ENCODE data around the gene TMEM143.

Gene TMEM143

GRCh38 chr19:48341515-48342413 is 22.0 kb downstream of the TMEM143 start:
- Histone ChIP-seq H3K27ac (ENCODE audit: low read length) (no peak overlapping the region), H3K9ac (ENCODE audit: low read length in 2 of 2) (no peak overlapping the region), H3K36me3 (ENCODE audit: control insufficient read depth in 2 of 2, insufficient read depth in 2 of 2, low read length in 2 of 2) (peaks cover 0 to 3% of the 10 kb centered on the region in 2 donors), H3K4me1 (ENCODE audit: control insufficient read depth, insufficient read depth, low read length) (no peaks in the 10 kb centered on the region), H3K27me3 (ENCODE audit: control insufficient read depth in 1 of 2, insufficient read depth in 2 of 2, low read length in 2 of 2) (no peaks in the 10 kb centered on the region), H3K9me3 (ENCODE audit: control insufficient read depth in 2 of 2, low read length in 2 of 2) (no peaks in the 10 kb centered on the region), H3K4me3 (ENCODE audit: low read length in 2 of 2) (no peak overlapping the region)

- H3K36me3 ChIP-seq (ENCODE audit: control insufficient read depth in 2 of 2, insufficient read depth in 2 of 2, low read length in 2 of 2) = peaks cover 0 to 3% of the 10 kb centered on the region in 2 donors
- no peak overlapping the region for H3K9ac ChIP-seq (ENCODE audit: low read length in 2 of 2)
- H3K4me3 ChIP-seq (ENCODE audit: low read length in 2 of 2) = no peak overlapping the region
- no peaks in the 10 kb centered on the region for H3K9me3 ChIP-seq (ENCODE audit: control insufficient read depth in 2 of 2, low read length in 2 of 2)
- H3K27me3 ChIP-seq (ENCODE audit: control insufficient read depth in 1 of 2, insufficient read depth in 2 of 2, low read length in 2 of 2) = no peaks in the 10 kb centered on the region
- H3K4me1 ChIP-seq (ENCODE audit: control insufficient read depth, insufficient read depth, low read length) = no peaks in the 10 kb centered on the region
- no peak overlapping the region for H3K27ac ChIP-seq (ENCODE audit: low read length)
Measured at GRCh38 chr19:48340995-48341394, 22.7 kb downstream of the TMEM143 start.

- Histone ChIP-seq H3K36me3 (ENCODE audit: control insufficient read depth in 2 of 2, insufficient read depth in 2 of 2, low read length in 2 of 2) (peaks cover 0 to 3% of the 10 kb centered on the region in 2 donors), H3K27me3 (ENCODE audit: control insufficient read depth in 1 of 2, insufficient read depth in 2 of 2, low read length in 2 of 2) (no peaks in the 10 kb centered on the region), H3K9ac (ENCODE audit: low read length in 2 of 2) (no peak overlapping the region), H3K4me1 (ENCODE audit: control insufficient read depth, insufficient read depth, low read length) (peaks cover 2% of the 10 kb centered on the region), H3K4me3 (ENCODE audit: low read length in 2 of 2) (no peak overlapping the region), H3K27ac (ENCODE audit: low read length) (no peak overlapping the region), H3K9me3 (ENCODE audit: control insufficient read depth in 2 of 2, low read length in 2 of 2) (no peaks in the 10 kb centered on the region)
Measured at GRCh38 chr19:48338802-48339503, 24.8 kb downstream of the TMEM143 start.

- H3K27ac ChIP-seq (ENCODE audit: low read length) = no peak overlapping the region
- H3K4me3 ChIP-seq (ENCODE audit: low read length in 2 of 2) = no peak overlapping the region
- no peaks in the 10 kb centered on the region for H3K27me3 ChIP-seq (ENCODE audit: control insufficient read depth in 1 of 2, insufficient read depth in 2 of 2, low read length in 2 of 2)
- peaks cover 0 to 3% of the 10 kb centered on the region in 2 donors for H3K36me3 ChIP-seq (ENCODE audit: control insufficient read depth in 2 of 2, insufficient read depth in 2 of 2, low read length in 2 of 2)
- no peak overlapping the region for H3K9ac ChIP-seq (ENCODE audit: low read length in 2 of 2)
- peaks cover 8% of the 10 kb centered on the region for H3K4me1 ChIP-seq (ENCODE audit: control insufficient read depth, insufficient read depth, low read length)
- no peaks in the 10 kb centered on the region for H3K9me3 ChIP-seq (ENCODE audit: control insufficient read depth in 2 of 2, low read length in 2 of 2)
Measured at GRCh38 chr19:48338253-48338755, 25.4 kb downstream of the TMEM143 start.

GRCh38 chr19:48333467-48334384 is 30.0 kb downstream of the TMEM143 start:
- H3K9me3 ChIP-seq (ENCODE audit: control insufficient read depth in 2 of 2, low read length in 2 of 2) = no peaks in the 10 kb centered on the region
- peak overlapping the region; percentile 92 for H3K27ac ChIP-seq (ENCODE audit: low read length)
- H3K9ac ChIP-seq (ENCODE audit: low read length in 2 of 2) = peak overlapping the region; percentile 26 to 78
- peaks cover 7 to 15% of the 10 kb centered on the region in 2 donors for H3K36me3 ChIP-seq (ENCODE audit: control insufficient read depth in 2 of 2, insufficient read depth in 2 of 2, low read length in 2 of 2)
- H3K4me1 ChIP-seq (ENCODE audit: control insufficient read depth, insufficient read depth, low read length) = peaks cover 35% of the 10 kb centered on the region
- H3K27me3 ChIP-seq (ENCODE audit: control insufficient read depth in 1 of 2, insufficient read depth in 2 of 2, low read length in 2 of 2) = no peaks in the 10 kb centered on the region
- H3K4me3 ChIP-seq (ENCODE audit: low read length in 2 of 2) = peak overlapping the region; percentile 72 to 75

GRCh38 chr19:48332662-48333466 is 30.9 kb downstream of the TMEM143 start:
- Histone ChIP-seq H3K27me3 (ENCODE audit: control insufficient read depth in 1 of 2, insufficient read depth in 2 of 2, low read length in 2 of 2) (no peaks in the 10 kb centered on the region), H3K4me1 (ENCODE audit: control insufficient read depth, insufficient read depth, low read length) (peaks cover 35% of the 10 kb centered on the region), H3K9ac (ENCODE audit: low read length in 2 of 2) (peak overlapping the region in 1 of 2 donors; percentile 78), H3K4me3 (ENCODE audit: low read length in 2 of 2) (peak overlapping the region; percentile 72 to 75), H3K27ac (ENCODE audit: low read length) (peak overlapping the region; percentile 92), H3K9me3 (ENCODE audit: control insufficient read depth in 2 of 2, low read length in 2 of 2) (no peaks in the 10 kb centered on the region), H3K36me3 (ENCODE audit: control insufficient read depth in 2 of 2, insufficient read depth in 2 of 2, low read length in 2 of 2) (peaks cover 9 to 15% of the 10 kb centered on the region in 2 donors)

GRCh38 chr19:48332351-48332661 is 31.4 kb downstream of the TMEM143 start:
- H3K9me3 ChIP-seq (ENCODE audit: control insufficient read depth in 2 of 2, low read length in 2 of 2) = no peaks in the 10 kb centered on the region
- no peaks in the 10 kb centered on the region for H3K27me3 ChIP-seq (ENCODE audit: control insufficient read depth in 1 of 2, insufficient read depth in 2 of 2, low read length in 2 of 2)
- peak overlapping the region; percentile 92 for H3K27ac ChIP-seq (ENCODE audit: low read length)
- peaks cover 39% of the 10 kb centered on the region for H3K4me1 ChIP-seq (ENCODE audit: control insufficient read depth, insufficient read depth, low read length)
- peak overlapping the region; percentile 72 to 75 for H3K4me3 ChIP-seq (ENCODE audit: low read length in 2 of 2)
- H3K36me3 ChIP-seq (ENCODE audit: control insufficient read depth in 2 of 2, insufficient read depth in 2 of 2, low read length in 2 of 2) = peaks cover 9 to 15% of the 10 kb centered on the region in 2 donors
- no peak overlapping the region for H3K9ac ChIP-seq (ENCODE audit: low read length in 2 of 2)

GRCh38 chr19:48330012-48330681 is 33.6 kb downstream of the TMEM143 start:
- Histone ChIP-seq H3K9ac (ENCODE audit: low read length in 2 of 2) (no peak overlapping the region), H3K27ac (ENCODE audit: low read length) (peak overlapping the region; percentile 60), H3K4me1 (ENCODE audit: control insufficient read depth, insufficient read depth, low read length) (peaks cover 55% of the 10 kb centered on the region)

GRCh38 chr19:48329167-48329891 is 34.4 kb downstream of the TMEM143 start:
- peaks cover 9 to 15% of the 10 kb centered on the region in 2 donors for H3K36me3 ChIP-seq (ENCODE audit: control insufficient read depth in 2 of 2, insufficient read depth in 2 of 2, low read length in 2 of 2)
- H3K27ac ChIP-seq (ENCODE audit: low read length) = peak overlapping the region; percentile 60
- no peaks in the 10 kb centered on the region for H3K27me3 ChIP-seq (ENCODE audit: control insufficient read depth in 1 of 2, insufficient read depth in 2 of 2, low read length in 2 of 2)
- peak overlapping the region in 1 of 2 donors; percentile 15 for H3K4me3 ChIP-seq (ENCODE audit: low read length in 2 of 2)
- no peak overlapping the region for H3K9ac ChIP-seq (ENCODE audit: low read length in 2 of 2)
- no peaks in the 10 kb centered on the region for H3K9me3 ChIP-seq (ENCODE audit: control insufficient read depth in 2 of 2, low read length in 2 of 2)
- H3K4me1 ChIP-seq (ENCODE audit: control insufficient read depth, insufficient read depth, low read length) = peaks cover 60% of the 10 kb centered on the region

More at GRCh38 chr19:48330012-48330681, 33.6 kb downstream of the TMEM143 start:
- H3K27me3 ChIP-seq (ENCODE audit: control insufficient read depth in 1 of 2, insufficient read depth in 2 of 2, low read length in 2 of 2) = no peaks in the 10 kb centered on the region
- H3K9me3 ChIP-seq (ENCODE audit: control insufficient read depth in 2 of 2, low read length in 2 of 2) = no peaks in the 10 kb centered on the region
- H3K4me3 ChIP-seq (ENCODE audit: low read length in 2 of 2) = peak overlapping the region in 1 of 2 donors; percentile 52
- peaks cover 9 to 15% of the 10 kb centered on the region in 2 donors for H3K36me3 ChIP-seq (ENCODE audit: control insufficient read depth in 2 of 2, insufficient read depth in 2 of 2, low read length in 2 of 2)
